ENCODE results near the gene SLCO4A1. TPM values are rescaled to one million over a fixed set of nuclear protein-coding genes. Genes with fewer than 3 reads are reported as not detected.

Gene SLCO4A1
- total RNA-seq, 2 experiments from 2014 or later = 66.5 to 68.4 TPM

DNA sequence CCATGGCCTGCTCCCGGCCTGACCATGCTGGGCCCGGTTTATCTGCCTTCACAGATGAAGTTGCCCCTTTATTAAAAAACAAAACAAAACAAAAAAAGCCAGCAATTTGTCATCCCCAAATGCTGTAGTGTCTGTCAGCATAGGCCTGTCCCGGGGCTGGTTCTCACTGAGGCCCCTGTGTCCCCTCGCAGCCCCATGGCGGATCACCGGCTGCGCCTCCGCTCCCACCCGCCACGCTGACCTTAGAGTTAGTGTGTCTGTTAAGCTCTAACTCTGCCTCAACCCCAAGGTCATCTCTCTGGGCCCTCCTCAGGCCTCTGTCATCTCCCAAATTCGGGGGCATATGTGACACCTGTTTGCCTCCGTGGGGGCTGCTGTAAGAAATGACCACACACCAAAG is 11.1 kb downstream of the SLCO4A1 start:
- intact Hi-C loops (cut with micrococcal nuclease) = loop anchor here (10.0 kb wide), 1 partner anchor 141 kb away; the partner anchor contains the start of gene MRGBP
- DNase-seq = no peak
- Mint-ChIP-seq H3K9me3 (no peaks in the 10 kb centered on the region), H3K27ac (no peak overlapping the region), H3K4me3 (no peak overlapping the region), H3K27me3 (no peaks in the 10 kb centered on the region), H3K4me1 (ENCODE audit: low read depth) (peaks cover 39% of the 10 kb centered on the region), H3K36me3 (ENCODE audit: low read depth) (peaks cover 29% of the 10 kb centered on the region)
- CTCF ChIA-PET = interaction anchor here (1.5 kb wide), 1 partner anchor 154 kb away, joined by 4 read pairs; no protein-coding TSS in a partner anchor
- POLR2A ChIA-PET = interaction anchor here (1.0 kb wide), 1 partner anchor 10 kb away, joined by 4 read pairs; no protein-coding TSS in a partner anchor
- no peak for ATAC-seq
- TF ChIP-seq, protein P1, sequence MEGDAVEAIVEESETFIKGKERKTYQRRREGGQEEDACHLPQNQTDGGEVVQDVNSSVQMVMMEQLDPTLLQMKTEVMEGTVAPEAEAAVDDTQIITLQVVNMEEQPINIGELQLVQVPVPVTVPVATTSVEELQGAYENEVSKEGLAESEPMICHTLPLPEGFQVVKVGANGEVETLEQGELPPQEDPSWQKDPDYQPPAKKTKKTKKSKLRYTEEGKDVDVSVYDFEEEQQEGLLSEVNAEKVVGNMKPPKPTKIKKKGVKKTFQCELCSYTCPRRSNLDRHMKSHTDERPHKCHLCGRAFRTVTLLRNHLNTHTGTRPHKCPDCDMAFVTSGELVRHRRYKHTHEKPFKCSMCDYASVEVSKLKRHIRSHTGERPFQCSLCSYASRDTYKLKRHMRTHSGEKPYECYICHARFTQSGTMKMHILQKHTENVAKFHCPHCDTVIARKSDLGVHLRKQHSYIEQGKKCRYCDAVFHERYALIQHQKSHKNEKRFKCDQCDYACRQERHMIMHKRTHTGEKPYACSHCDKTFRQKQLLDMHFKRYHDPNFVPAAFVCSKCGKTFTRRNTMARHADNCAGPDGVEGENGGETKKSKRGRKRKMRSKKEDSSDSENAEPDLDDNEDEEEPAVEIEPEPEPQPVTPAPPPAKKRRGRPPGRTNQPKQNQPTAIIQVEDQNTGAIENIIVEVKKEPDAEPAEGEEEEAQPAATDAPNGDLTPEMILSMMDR (IDR thresholded peaks at IDR 0.05) = no peak

DNA sequence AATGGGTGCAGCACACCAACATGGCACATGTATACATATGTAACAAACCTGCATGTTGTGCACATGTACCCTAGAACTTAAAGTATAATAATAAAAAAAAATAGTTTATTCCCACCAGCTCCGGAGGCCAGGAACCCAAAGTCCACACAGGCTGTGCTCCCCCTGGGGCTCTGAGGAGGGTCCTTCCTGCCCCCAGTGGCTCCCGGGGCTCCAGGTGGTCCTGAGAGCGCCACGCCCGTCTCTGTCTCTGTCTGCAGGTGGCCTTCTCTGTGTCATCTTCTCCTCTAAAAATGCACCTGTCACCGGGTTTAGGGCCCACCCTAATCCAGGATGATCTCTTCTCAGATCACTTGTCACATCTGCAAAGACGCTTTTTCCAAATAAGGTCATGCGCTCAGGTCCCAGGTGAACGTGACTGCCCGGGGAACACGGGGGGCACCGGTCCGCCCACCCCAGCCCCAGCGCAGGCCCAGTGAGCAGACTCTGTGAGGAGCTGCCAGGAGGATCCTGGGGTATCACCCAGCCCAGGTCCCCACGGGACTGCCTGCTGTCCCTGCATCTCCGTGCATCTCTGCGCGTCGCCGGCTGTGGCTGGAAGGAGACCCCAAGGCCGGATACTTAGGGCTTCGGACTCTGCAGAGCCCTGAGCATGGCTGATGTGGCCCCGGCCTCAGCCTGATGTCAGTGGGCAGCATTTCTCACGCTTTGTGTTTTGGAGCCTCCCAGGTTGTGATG is 11.8 kb downstream of the SLCO4A1 start:
- Mint-ChIP-seq H3K4me3 (no peak overlapping the region), H3K27ac (no peak overlapping the region), H3K9me3 (no peaks in the 10 kb centered on the region), H3K36me3 (ENCODE audit: low read depth) (peaks cover 31% of the 10 kb centered on the region), H3K27me3 (no peaks in the 10 kb centered on the region), H3K4me1 (ENCODE audit: low read depth) (peaks cover 36% of the 10 kb centered on the region)
- ChIA-PET POLR2A (interaction anchor here (1.0 kb wide), 1 partner anchor 10 kb away, joined by 4 read pairs; no protein-coding TSS in a partner anchor), CTCF (interaction anchor here (1.5 kb wide), 1 partner anchor 154 kb away, joined by 4 read pairs; no protein-coding TSS in a partner anchor)
- TF ChIP-seq, protein P1 (IDR thresholded peaks at IDR 0.05) = no peak
- ATAC-seq (no peak), DNase-seq (no peak)
- intact Hi-C loops (cut with micrococcal nuclease) = loop anchor here (10.0 kb wide), 1 partner anchor 141 kb away; the partner anchor contains the start of gene MRGBP

DNA sequence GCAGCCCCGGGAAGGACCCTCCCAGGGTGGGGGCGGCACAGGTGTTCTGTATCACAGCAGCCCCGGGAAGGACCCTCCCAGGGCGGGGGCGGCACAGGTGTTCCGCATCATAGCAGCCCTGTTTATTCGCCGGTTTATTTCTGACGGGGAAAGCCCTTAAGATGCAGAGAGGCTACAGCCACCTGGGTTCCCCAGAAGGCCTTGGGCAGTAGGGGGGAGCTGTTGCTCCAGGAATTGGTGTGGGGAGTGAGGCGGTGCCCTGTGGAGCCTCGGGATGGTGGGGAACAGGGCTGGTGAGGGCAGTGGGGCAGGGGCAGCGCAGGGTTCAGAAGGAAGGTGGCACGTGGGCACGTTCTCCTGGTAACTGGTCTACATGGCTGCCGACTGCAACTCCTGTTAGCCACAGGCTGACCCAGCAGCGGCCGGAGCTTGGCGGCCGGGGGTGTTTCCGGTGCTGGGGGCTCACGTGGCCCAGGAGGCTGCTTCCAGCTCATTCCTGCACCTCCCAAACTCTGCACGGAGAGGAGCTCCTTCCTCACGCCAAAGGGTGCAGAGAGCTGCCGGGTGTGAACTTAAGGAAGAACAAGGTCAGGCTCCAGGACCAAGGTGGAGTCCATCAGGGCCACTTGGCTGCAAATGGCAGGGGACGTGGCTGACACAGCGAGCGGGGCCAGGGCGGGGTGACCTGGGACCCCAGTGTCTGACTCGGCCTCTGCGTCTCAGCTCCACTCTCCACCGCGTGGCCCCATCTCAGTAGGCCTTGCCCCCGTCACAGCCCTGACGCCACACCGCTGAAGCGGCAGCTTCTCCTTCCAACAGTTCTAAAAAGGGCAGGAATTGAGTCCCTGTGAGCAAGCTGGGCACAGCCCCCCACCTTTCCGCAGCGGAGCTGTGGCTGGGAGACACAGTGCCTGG is 13.2 kb downstream of the SLCO4A1 start:
- H3K36me3 Mint-ChIP-seq (ENCODE audit: low read depth) = peaks cover 23% of the 10 kb centered on the region
- ATAC-seq (no peak), DNase-seq (no peak)
- H3K27me3 Mint-ChIP-seq = no peaks in the 10 kb centered on the region
- H3K4me1 Mint-ChIP-seq (ENCODE audit: low read depth) = peaks cover 22% of the 10 kb centered on the region
- no peak overlapping the region for H3K27ac Mint-ChIP-seq
- intact Hi-C loops (cut with micrococcal nuclease) = loop anchor here (10.0 kb wide), 1 partner anchor 139 kb away; the partner anchor contains the start of gene MRGBP
- POLR2A ChIA-PET = interaction anchor here (1.3 to 1.9 kb wide), 2 partner anchors 13 to 137 kb away, joined by 4 to 5 read pairs; partner anchors contain the start of gene SLCO4A1
- no peak overlapping the region for H3K4me3 Mint-ChIP-seq
- TF ChIP-seq, protein P1 (IDR thresholded peaks at IDR 0.05) = no peak
- no peaks in the 10 kb centered on the region for H3K9me3 Mint-ChIP-seq
- CTCF ChIA-PET = interaction anchor here (1.4 kb wide), 1 partner anchor 136 kb away, joined by 5 read pairs; no protein-coding TSS in a partner anchor

DNA sequence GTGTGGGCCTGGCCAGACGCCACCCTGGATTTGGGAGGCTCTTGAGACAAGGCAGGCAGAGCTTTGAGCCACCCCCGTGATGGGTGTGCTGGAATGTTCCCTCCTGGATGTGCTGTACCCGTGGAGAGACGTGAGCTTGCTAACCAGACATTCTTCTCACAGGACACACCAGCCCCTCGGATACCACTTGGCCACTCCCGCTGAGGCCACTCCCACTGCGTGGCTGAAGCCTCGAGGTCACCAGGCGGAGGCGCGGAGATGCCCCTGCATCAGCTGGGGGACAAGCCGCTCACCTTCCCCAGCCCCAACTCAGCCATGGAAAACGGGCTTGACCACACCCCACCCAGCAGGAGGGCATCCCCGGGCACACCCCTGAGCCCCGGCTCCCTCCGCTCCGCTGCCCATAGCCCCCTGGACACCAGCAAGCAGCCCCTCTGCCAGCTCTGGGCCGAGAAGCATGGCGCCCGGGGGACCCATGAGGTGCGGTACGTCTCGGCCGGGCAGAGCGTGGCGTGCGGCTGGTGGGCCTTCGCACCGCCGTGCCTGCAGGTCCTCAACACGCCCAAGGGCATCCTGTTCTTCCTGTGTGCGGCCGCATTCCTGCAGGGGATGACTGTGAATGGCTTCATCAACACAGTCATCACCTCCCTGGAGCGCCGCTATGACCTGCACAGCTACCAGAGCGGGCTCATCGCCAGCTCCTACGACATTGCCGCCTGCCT is 14.1 kb downstream of the SLCO4A1 start:
- DNase-seq (no peak), ATAC-seq (no peak)
- H3K9me3 Mint-ChIP-seq = no peaks in the 10 kb centered on the region
- TF ChIP-seq, protein P1 (IDR thresholded peaks at IDR 0.05) = no peak
- H3K27me3 Mint-ChIP-seq = no peaks in the 10 kb centered on the region
- no peak overlapping the region for H3K27ac Mint-ChIP-seq
- POLR2A ChIA-PET = interaction anchor here (1.3 to 1.9 kb wide), 2 partner anchors 14 to 136 kb away, joined by 4 to 5 read pairs; partner anchors contain the start of gene SLCO4A1
- CTCF ChIA-PET = interaction anchor here (1.4 kb wide), 1 partner anchor 135 kb away, joined by 5 read pairs; no protein-coding TSS in a partner anchor
- intact Hi-C loops (cut with micrococcal nuclease) = loop anchor here (10.0 kb wide), 1 partner anchor 138 kb away; the partner anchor contains the start of gene MRGBP
- H3K4me3 Mint-ChIP-seq = no peak overlapping the region
- H3K36me3 Mint-ChIP-seq (ENCODE audit: low read depth) = peaks cover 18% of the 10 kb centered on the region
- H3K4me1 Mint-ChIP-seq (ENCODE audit: low read depth) = peaks cover 14% of the 10 kb centered on the region
